GM18907 (cell line): ENCODE measurements around the gene FANCC.

Experiments
- ATAC-seq: cut with Tn5 transposase; IDR thresholded peaks from one replicate; pipeline ENCODE4 v1.9.1; 2021; ENCODE audit warnings: mild to moderate bottlenecking, moderate library complexity; ENCODE audit not compliant: unreplicated experiment

The FANCC gene

DNA sequence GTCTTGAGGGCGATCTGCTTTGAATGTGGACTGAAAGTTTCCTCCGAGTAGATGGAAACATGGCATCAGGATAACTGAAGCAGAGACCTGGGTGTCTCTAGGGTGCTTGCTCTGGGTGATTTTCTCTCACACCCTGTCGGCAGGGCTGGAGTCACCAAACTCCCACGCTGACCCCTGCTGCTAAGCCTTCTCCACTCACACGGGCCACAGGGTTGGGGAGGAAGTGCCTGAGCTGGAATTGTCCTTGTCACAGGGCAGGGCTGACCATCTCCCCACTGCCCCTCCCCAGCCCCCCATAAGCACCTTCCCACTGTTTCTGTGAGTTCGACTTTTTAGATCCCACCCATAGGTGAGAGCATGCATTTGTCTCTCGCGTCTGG, 212.9 kb downstream of the FANCC start:
- no peak for ATAC-seq

DNA sequence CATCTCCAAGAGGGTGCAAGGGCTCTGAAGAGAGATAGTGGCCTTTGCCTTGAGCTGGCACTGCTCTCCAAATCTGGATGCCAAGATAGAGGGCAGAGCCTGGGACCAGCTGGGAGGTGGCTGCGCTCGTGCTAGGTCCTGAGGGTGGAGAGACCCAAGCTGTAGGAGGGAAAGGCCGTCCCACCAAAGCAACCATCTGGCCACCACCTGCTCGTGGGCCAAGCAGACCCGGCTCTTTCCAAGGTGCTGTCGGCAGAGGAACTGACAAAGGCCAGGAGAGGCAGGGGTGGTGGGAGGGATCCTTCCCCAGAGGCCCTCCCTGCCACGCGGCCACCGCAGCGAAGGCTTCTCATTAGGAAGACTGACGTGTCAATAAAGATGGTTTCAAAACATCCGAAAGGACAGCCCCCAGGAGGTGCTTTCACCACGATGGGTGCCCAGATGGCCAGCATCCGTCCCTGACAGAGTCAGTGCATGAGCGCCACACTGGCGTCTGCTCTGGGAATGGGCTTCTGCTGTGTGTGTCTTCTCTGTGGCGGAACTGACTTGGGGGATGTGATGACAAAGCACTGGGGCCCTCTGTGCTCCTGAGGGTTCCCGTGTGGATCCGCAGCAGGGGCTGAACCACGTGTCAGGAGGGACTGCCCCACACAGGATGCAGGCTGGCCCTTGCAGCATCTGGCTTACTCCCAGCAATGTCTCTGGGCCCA, 213.5 kb downstream of the FANCC start:
- no peak for ATAC-seq

DNA sequence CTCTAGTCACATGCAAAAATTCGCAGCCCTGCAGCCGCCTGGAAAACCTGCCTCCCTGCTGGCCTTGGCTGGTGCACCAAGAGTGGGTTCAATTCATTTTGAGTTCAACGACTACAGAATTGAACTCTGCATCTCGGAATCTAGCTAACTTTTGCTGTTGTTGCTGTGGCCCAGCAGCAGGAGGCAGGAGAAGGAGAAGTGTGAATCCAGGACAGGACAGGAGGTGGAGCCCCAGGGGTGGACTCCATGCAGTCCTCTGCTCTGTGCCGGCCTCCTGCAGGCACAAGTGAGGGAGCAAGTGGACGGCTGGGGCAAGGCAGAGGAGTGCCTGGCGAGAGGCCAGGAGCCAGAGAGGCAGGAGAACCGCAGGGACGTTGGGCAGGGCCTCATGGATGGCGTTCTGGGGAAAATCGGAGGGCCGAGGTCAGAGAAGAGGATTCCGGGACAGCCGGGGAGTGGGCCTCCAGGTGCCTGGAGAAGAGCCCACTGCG, 214.2 kb downstream of the FANCC start:
- no peak for ATAC-seq

DNA sequence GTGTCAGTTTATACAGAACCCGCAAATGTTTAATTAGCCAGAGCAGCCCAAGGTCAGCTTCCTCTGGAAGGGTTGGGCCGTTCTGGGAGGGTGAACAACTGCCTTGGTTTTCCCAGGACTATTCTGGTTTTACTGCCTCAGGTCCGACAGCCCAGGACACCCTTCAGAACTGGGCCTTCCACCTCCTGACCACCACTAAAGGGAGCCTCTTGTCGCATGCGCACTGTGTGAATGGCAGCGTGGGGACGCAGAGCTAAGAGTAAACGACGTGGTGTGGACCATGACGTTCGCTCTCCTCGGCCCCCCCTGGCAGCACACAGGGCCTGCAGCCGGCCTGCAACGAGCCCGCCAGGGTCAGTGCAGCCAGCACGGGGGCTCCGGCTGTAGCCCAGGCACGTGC, 214.9 kb downstream of the FANCC start:
- no peak for ATAC-seq

DNA sequence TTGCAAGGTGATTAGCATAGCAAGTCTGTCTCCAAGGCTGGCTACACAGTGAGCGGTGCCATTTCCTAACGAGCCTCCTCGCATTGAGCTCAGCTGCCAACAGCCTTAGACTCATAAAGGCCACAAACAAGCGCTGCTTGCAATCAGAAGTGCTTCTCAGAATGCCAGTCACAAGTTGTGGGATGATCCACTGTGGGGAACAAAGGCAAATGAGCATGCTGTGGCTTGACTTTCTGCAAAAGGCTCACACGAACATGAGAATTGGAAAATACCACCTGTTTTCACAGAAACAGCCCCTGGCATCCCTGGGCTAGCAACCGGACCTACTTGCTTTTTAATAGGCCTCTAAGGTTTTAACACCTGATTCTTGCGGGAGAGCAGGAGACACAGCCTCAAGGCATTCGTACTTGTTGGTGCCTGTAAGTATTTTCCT, 215.5 kb downstream of the FANCC start:
- ATAC-seq: no peak

DNA sequence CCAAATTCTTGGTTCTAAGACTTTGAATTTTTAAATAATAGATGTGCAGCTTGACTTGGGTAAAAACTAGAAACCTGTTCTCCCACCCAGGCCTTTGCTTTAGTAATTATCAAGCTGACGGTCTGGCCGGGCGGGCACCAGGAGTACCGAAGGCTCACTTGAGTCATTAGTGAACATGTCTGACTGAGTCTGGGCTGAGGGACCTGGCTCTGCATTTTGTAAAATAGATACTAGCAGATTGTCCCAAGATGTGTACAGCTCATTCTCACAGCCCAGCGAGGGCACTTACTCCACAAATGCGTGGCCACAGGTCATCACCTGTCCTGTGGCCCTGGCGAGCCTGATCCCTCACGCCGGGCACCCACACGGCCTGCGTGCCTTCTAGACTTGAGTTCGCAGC, 216.2 kb downstream of the FANCC start:
- ATAC-seq: no peak

DNA sequence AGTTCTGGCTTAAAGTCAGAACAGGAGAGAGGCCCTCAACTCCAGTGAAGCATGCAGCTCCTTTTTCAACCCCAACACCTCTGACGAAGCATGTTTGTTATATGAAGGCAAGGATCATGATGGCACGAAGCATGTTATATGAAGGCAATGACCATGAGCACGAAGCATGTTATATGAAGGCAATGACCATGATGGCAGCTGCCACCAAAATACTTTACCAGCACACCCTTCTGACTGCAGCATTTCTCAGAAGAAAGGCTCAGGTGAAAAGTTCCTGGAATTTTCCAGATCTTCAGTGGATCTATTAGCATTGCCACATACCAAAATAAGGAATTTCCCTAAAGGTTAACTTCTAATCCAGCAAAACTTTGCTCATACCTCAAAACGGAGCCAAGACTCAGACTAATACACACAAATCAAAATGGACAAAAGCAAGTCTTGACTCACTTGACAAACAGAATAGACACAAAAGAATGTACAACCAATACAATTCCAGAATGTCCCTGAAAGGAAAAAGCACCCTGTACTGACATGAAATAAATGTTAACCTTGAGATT, 217.4 kb downstream of the FANCC start:
- no peak for ATAC-seq

DNA sequence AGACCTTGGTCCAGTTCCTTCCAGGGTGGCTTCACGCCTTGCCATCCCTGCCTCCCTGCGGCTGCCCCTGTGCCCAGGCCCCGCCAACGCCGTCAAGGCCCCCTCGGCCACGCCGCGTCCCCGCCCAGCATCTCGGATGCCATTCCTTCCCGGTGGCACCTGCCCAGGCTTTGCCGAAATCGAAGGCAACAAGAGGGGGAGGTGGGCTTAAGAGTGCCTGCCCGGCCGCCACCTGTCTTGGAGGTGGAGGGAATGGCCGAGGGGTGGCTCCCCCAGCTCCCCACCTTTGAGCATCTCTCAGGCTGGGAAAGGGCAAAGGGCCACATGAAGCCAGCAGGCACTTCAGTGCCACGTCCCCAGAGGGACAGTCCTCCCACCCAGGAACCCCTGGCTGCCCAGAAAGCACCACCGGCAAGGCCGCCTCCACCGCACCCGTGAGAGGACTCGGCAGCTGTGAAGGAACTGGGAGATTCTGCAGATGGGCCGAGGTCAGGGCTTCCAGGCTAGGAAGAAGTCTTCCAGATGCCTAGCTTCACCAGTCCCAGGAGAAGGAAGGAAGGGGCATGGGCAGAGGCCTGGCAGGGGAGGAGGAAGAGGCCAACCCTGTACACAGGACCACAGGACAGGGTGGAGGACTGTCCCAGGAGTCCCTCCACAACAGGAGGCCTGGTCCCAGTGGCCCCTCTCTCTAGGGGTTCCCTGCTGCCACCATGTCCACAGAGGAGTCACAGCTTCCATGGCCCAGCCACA, 218.0 kb downstream of the FANCC start:
- no peak for ATAC-seq

DNA sequence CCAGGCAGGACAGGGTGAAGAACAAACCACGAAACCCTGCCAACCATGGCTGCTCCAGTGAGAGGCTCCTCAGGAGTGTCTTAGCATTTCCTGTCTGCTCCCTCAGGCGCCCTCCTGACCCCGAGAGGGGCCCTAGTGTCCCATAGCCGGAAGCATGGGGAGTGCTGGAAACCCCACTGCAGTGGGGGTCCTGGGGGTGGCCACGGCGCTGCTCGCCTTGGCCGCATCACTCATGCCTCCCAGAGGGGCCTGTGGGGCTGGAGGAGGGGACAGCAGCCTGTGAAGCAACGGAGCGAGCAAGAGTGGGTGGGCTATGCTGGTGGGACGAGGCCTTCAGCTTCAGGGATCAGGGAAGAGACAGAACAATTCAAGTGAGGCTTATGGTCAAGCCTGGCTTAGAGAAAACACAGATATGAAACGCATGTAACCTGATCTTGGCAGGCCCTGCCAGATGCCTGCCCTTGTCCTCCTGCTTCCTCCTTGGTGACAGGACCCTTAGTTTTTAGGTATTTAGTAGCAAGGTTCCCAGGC, 219.1 kb downstream of the FANCC start:
- no peak for ATAC-seq

DNA sequence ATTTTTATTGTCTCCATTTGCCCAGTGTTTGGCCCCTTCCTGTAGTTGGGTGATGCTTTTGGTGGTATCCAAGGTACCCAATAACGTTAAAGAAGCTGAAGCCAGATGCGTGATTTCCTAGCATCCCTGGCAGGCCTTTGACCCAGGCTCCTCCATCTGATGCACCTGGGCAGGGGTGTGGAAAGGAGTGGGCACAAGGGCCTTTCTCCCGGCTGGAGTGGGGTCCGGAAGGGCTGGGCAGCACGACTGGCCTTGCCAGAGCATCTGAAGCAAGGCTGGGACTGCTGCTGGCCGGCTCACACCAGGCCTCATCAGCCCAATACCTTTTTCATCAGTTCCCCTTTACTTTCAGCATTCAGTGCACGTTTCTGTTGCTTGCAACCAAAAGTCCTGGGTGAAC, 220.2 kb downstream of the FANCC start:
- ATAC-seq: no peak

DNA sequence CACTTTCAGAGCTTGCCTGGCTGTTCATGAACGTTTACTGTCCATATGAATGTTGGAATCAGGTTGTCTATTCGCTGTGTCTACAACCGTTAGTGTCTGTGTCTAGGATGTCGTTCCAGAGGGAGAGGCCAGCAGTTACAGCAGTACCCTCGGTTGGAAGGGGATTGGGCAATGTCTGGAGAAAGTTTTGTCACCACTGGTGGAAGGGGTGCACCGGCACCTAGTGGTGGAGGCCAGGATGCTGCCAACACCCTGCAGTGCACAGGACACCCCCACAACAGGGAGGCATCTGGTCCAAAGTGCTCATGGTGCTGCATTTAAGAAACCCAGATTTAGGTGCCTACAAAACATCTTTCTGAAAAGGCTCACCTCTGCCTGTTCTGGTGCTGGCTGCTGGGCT, 220.7 kb downstream of the FANCC start:
- ATAC-seq: no peak

DNA sequence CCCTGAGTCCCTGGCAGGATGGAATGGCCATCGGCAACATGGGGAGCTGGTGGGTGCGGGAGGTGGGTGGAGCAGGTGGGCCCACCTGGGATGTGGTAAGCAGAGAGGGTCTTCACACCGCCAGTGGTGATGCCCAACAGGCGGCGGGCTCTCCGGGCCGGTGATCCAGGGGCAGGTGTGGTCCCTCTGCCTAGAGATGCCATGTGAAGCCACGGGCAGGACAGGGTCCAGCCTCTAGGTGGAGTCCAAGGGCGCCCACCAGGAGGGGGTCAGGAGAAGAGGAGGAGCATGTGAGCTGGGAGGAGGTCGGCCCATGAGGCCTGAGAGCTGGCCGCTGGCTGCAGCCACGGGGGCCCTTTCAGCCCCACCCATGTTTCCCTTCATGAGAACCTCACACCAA, 221.1 kb downstream of the FANCC start:
- no peak for ATAC-seq

DNA sequence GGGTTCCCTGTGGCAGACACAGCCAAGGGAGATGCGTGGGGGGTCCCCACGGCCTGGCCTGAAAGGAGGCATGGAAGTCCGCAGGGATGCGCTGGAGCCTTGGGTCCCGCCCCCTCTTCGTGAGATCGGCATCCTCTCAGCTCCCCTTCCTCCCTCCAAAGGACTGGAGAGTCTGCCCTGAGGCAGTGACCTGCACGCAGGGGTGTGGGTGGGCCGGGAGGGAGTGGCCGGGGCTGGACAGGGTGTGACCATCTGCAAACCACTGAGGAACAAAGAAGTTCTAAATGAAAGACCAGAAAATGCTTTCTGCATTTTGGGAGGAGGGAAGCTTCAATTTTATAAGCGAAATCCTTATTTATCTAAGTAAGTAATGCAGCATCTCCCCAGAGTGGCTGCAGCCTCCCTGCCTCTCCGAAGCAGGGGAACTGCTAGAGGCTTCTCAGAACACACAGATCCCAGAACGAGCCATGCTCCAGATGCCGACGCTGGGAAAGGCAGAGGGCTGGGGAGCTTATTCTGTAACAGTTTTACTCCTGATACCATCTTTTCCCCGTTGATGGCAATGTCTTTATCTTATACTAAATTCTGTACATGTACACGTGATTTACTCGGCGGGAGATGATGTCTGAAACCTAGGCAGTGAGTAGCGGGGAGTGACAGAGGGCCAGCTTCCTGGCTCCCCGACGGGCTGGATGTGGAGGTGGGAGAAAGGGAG, 221.7 kb downstream of the FANCC start:
- no peak for ATAC-seq

DNA sequence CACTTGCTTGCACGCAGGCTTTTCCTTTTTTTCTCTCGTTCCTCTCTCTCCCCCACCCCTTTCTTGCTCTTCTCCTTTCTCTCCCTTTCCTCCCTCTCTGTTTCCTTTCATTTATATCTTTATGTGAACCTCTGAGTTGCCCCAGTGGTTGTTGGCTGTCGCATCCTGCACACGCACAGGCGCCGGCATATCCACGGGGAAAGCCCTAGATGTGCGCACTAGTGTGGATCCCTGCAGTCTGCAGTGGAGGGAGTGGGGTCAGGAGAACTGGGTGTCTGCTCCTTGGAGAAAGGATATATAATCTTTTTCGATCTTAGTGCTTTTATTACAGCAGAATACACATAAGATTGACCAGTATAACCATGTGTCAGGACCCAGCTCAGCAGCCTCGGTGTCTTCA, 223.5 kb downstream of the FANCC start:
- ATAC-seq: no peak

DNA sequence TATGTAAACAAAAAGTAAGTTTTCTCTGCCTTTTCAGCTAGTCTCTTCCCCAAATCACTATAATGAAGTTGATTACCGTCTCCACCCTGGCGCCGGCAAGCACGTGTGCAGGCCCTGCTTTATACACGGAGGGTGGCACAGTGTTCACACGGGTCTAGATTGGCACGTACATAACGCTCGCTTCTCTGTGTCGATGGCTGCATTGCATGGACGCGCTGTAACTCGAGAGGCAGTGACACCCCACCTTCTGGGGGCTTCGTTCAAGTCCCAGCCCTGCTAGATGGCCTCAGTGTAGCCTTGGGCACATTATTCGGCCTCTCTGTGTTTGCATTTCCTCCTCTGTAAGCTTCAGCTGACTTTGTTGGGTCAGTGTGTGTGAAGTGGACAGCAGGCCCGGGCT, 223.9 kb downstream of the FANCC start:
- ATAC-seq: no peak

DNA sequence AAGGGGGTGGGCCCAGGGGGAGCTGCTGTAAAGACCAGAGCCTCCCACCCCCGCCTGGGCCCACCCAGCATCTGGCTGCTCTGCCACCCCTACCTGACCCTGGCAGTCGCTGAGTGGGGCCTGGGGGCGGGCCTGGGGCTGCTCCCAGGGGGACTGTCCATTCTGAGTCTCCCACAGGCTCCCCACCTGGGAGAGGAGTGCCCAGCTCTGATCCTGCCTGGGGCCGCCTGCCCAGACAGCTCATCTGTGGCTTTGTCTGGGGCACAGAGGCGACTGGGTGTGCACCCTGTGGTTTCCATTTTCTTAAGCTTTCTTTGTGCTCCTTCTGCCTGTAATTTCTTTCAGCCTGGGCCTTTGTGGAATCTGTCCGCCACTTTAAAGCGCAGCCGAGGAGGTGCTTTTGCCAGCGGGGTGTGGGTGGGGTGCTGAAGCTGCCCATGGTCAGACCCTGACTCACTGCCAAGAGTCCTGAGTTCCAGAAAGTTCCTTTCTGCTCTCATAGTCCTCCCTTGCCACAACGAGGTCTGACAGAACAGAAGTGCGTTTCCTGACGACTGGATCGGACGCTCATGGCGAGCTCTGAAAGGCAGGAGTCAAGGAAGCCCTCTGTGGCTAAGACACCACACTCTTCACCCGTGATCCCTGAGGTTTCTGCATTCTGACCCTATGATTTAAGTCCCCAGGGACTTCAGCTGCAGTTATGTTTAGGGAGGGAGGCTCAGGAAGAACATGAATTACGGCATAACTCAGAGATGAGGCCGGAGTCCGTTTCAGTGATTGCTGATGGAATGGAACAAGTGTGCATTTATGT, 225.0 kb downstream of the FANCC start:
- no peak for ATAC-seq

DNA sequence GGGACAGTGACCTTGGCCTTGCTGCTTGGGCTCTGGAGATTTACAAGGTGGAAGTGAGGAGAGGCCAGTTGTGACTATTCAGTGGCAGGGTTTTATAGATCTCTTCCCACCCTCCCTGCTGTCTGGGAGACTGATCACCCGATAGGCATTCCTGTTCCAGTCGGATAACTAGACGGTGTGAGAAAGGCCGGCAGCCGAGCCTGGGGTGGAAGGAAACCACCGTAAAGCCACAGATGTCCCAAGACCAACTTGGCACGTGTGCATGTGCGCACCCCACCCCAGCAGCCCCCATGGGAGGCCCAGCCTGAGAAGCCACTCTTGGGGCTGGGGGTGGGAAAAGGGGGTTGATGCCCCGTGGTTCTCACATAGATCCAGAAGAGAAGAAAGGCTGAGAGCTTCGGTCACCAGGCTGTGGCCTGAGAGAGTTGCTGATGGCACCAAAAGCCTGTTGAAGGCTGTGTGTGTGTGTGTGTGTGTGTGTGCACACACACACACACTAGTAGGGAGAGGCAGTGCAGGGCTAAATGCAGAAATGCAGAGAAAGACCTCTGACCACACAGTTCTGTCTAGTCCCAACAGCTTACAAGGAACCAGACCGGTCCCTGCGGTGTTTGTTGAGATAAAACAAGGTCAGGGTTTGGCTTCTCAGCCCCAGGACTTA, 225.8 kb downstream of the FANCC start:
- no peak for ATAC-seq

DNA sequence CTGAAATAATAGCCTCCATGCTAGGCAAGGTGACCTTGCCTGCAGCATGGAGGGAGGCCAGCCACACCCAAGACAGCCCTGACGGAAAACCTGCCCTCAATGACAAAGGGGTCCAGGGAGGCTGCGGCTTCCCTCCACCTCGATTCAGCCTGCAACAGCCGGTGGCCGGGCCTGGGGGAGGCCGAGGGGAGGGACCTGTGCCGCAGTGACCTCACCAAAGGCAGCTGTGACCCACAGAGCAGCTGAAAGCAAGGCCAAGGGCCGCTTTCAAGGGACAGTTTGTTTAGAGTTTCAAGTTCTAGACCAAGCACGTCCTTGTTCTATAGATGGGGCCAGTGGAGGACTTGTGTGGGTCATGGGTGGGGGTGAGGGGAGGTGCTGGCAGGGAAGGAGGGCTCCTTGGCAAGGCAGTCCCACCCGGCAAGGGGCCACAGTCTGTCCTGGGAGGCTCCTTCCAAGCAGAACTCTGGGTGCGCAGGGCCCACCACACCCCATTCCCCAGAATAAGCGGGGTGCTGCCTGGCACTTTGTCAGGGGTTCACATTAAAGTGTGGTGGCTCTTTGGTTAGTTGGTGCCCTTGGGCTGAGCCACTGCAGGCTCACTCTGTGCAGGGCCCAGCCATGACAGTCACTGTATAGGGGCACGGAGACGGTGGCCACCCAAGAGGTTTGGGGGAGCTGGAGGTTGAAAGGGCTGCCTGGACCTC, 226.5 kb downstream of the FANCC start:
- ATAC-seq: no peak
